GM13976 (cell line): Measurements from ENCODE around the gene CDK8.

Experiments
- DNase-seq: peaks from one replicate; pipeline ENCODE4 v3.0.0; 2012; ENCODE audit warnings: low spot score
- CTCF ChIP-seq: IDR thresholded peaks from 2 replicates; pipeline ENCODE4 v1.5.1; 2012; ENCODE audit warnings: borderline replicate concordance, mild to moderate bottlenecking; ENCODE audit not compliant: insufficient read depth; ENCODE audit errors: extremely low read depth, missing control alignments, control extremely low read depth
- in situ Hi-C: fragments of 300-500 bp; cut with MboI; formaldehyde crosslinking; loops from one replicate; pipeline ENCODE4 v1.12.0; 2022; ENCODE audit warnings: low sequenced_read_pairs, mixed read lengths, inconsistent platforms; ENCODE audit not compliant: unreplicated experiment

The CDK8 gene

GRCh38 chr13:26441476-26441875 is 187.5 kb downstream of the CDK8 start:
- no peak for DNase-seq
- in situ Hi-C loops, result no loop called here
- no peak for TF ChIP-seq CTCF

GRCh38 chr13:26442541-26442940 is 188.6 kb downstream of the CDK8 start:
- TF ChIP-seq CTCF, result no peak
- in situ Hi-C loops, result no loop called here
- no peak for DNase-seq

GRCh38 chr13:26445092-26445491 is 191.2 kb downstream of the CDK8 start:
- no peak for TF ChIP-seq CTCF
- no peak for DNase-seq
- in situ Hi-C loops, result no loop called here

GRCh38 chr13:26446751-26447150 is 192.8 kb downstream of the CDK8 start:
- no peak for TF ChIP-seq CTCF
- no peak for DNase-seq
- in situ Hi-C loops, result no loop called here

GRCh38 chr13:26448032-26448431 is 194.1 kb downstream of the CDK8 start:
- TF ChIP-seq CTCF, result no peak
- in situ Hi-C loops, result no loop called here

GRCh38 chr13:26449063-26449848 is 195.3 kb downstream of the CDK8 start:
- no peak for DNase-seq
- TF ChIP-seq CTCF, result no peak
- in situ Hi-C loops, result no loop called here

More at GRCh38 chr13:26448032-26448431, 194.1 kb downstream of the CDK8 start:
- DNase-seq, result no peak
